Lower leg skin (tissue), 4 donors: ENCODE data around the gene CACNB4. TPM values are rescaled to one million over a fixed set of nuclear protein-coding genes. Genes with fewer than 3 reads are reported as not detected.

ENCODE experiments used
- DNase-seq, 2 donors: peaks; one replicate each; pipeline ENCODE4 v3.0.0-alpha.2; 2019; ENCODE audit warnings: low spot score in 2 of 2
- H3K4me3 ChIP-seq: fragments of 200-600 bp; sonication (generic); 2 replicates; pipeline ENCODE4 v1.5.1; 2017; ENCODE audit warnings: mild to moderate bottlenecking, low read depth; ENCODE audit not compliant: poor library complexity, severe bottlenecking
- POLR2A ChIP-seq, 2 donors: fragments of 450-650 bp; IDR thresholded peaks; one replicate each; pipeline ENCODE4 v1.6.1; 2016 to 2017; ENCODE audit warnings: antibody characterized with exemption in 2 of 2, mild to moderate bottlenecking in 1 of 2, moderate library complexity in 1 of 2
- WGBS, 2 donors: methylation state at CpG; one replicate each; pipeline ENCODE4 v1.1.5; 2018; 5-methylcytosine and 5-hydroxymethylcytosine counted together
- intact Hi-C: fragments of 100-400 bp; cut with DNase I; formaldehyde crosslinking; loops from one replicate; pipeline ENCODE4 v1.15.0; 2023; ENCODE audit warnings: low total_unique reads
- total RNA-seq, 4 donors: library from RNA; depleted of rRNA; stranded (reverse); fragments of >200 nt; gene quantifications; one replicate each; pipeline ENCODE4 v1.1.0, GENCODE V29; 2016
- TF ChIP-seq, protein P1 (sequence below), 3 donors: fragments of 450-650 bp; IDR thresholded peaks; one replicate each; pipeline ENCODE4 v1.5.1; 2016; ENCODE audit warnings: antibody characterized with exemption in 3 of 3, mild to moderate bottlenecking in 3 of 3, moderate library complexity in 2 of 3

The CACNB4 gene
- total RNA-seq, 4 donors from 2014 or later, result 2.4 to 6.3 (median 3.5) TPM

DNA sequence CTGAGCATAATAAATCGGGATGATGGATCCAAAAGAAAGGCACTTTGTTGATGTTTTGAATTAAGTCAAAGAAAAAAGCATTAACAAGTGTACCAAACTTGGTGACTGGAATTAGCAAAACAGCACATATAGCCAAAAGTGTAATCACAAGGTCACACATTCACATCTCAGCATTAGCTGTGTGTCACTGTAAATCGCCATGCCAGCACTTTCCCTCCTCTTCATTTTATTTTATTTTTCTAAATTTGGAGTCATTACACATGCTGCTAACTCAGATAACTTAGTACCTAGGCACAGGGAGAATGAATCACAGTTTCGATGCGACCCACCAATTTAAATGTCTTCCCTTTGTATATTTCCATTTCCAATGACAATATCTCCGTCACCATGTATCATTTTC lies 111.4 kb downstream of the CACNB4 start:
- intact Hi-C loops, result no loop called here

GRCh38 chr2:151984424-151985083 lies 114.3 kb downstream of the CACNB4 start:
- TF ChIP-seq, protein P1, sequence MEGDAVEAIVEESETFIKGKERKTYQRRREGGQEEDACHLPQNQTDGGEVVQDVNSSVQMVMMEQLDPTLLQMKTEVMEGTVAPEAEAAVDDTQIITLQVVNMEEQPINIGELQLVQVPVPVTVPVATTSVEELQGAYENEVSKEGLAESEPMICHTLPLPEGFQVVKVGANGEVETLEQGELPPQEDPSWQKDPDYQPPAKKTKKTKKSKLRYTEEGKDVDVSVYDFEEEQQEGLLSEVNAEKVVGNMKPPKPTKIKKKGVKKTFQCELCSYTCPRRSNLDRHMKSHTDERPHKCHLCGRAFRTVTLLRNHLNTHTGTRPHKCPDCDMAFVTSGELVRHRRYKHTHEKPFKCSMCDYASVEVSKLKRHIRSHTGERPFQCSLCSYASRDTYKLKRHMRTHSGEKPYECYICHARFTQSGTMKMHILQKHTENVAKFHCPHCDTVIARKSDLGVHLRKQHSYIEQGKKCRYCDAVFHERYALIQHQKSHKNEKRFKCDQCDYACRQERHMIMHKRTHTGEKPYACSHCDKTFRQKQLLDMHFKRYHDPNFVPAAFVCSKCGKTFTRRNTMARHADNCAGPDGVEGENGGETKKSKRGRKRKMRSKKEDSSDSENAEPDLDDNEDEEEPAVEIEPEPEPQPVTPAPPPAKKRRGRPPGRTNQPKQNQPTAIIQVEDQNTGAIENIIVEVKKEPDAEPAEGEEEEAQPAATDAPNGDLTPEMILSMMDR (IDR thresholded peaks at IDR 0.05), result no peak
- TF ChIP-seq POLR2A (IDR thresholded peaks at IDR 0.05), result no peak
- H3K4me3 ChIP-seq, result no peak overlapping the region
- intact Hi-C loops, result no loop called here
- WGBS, 2 donors, result 56 to 60% methylated on average over 2 of the region's 2 CpGs
- no peak for DNase-seq

More for the DNA sequence above, 111.4 kb downstream of the CACNB4 start:
- WGBS, 2 donors, result 92 to 93% methylated on average over 5 of the region's 5 CpGs
- no peak overlapping the region for H3K4me3 ChIP-seq
- DNase-seq, result no peak
- no peak for TF ChIP-seq POLR2A (IDR thresholded peaks at IDR 0.05)
- TF ChIP-seq, protein P1 (IDR thresholded peaks at IDR 0.05), result no peak

DNA sequence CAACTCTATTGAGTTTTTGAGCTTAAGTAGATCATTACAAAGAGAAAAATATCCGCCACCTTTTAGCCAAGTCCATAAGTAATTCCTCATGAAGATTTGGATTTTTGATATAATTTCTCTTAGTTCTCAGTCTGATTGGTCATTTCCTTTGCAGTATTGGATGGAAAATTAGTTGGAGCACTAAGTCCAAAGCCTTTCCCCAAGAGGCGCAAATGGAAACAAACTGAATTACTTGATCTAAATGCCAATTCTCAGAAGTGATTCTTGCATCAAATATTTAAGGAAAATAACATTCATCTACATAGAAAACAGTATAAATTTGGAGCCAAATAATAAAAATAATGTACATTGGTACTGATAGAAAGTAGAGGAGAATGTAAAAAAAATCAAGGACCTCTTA lies 115.6 kb downstream of the CACNB4 start:
- intact Hi-C loops, result no loop called here
- DNase-seq, result no peak
- 41 to 71% methylated on average over 2 of the region's 2 CpGs for WGBS, 2 donors
- H3K4me3 ChIP-seq, result no peak overlapping the region
- TF ChIP-seq, protein P1 (IDR thresholded peaks at IDR 0.05), result no peak
- TF ChIP-seq POLR2A (IDR thresholded peaks at IDR 0.05), result no peak

GRCh38 chr2:151981886-151982285 lies 117.0 kb downstream of the CACNB4 start:
- DNase-seq, result no peak
- intact Hi-C loops, result no loop called here
- WGBS, 2 donors, result 96 to 100% methylated on average over 1 of the region's 1 CpG
- TF ChIP-seq, protein P1 (IDR thresholded peaks at IDR 0.05), result no peak
- no peak for TF ChIP-seq POLR2A (IDR thresholded peaks at IDR 0.05)
- H3K4me3 ChIP-seq, result no peak overlapping the region

DNA sequence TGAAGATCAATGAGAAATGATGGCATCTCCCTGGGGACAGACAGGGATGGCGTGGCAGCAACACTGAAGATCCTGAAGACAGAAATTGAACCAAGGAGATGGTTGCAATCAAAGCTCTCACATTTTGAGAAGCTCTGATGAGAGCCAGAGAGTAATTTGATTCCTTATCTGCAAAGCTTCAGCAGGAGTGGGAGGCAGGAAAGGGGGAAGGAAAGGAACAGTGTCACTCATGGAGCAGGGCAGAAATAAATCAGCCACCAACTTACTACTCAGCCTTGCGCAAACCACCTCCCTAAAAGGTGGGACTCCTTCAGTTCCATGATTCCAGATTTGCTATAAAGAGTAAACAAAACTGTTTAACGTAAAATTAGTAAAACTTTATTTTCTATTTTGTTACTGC lies 119.2 kb downstream of the CACNB4 start:
- 91 to 94% methylated on average over 3 of the region's 3 CpGs for WGBS, 2 donors
- DNase-seq, result no peak
- no peak overlapping the region for H3K4me3 ChIP-seq
- TF ChIP-seq, protein P1 (IDR thresholded peaks at IDR 0.05), result no peak
- TF ChIP-seq POLR2A (IDR thresholded peaks at IDR 0.05), result no peak
- intact Hi-C loops, result no loop called here

DNA sequence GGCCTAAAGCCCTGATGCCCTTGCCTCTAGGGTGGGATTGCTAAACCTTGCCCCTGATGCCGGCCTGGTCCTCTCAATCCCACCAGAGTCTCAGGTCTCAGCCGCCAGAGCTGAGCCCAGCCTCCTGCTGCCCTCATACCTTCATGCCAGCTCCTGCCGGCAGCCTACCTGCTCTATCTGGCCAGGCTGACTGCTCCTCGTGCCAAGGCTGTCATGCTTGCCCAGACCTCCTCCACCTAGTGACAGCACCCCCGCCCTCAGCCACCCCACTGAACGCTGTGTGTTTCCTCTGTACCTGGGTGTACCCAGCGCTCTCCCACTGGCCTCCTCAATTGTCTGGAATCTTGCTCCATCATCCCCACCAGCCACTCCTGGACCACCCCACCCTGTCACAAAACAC lies 120.1 kb downstream of the CACNB4 start:
- TF ChIP-seq, protein P1 (IDR thresholded peaks at IDR 0.05), result no peak
- TF ChIP-seq POLR2A (IDR thresholded peaks at IDR 0.05), result no peak
- intact Hi-C loops, result no loop called here
- no peak for DNase-seq
- H3K4me3 ChIP-seq, result no peak overlapping the region
- 67 to 81% methylated on average over 7 of the region's 7 CpGs for WGBS, 2 donors
